ENCODE results near the gene GFPT2.

The GFPT2 gene

GRCh38 chr5:180382926-180383325 lies 29.8 kb upstream of the GFPT2 start:
- Histone ChIP-seq H3K27me3 (ENCODE audit: insufficient read depth, low read length, poor library complexity) (no peaks in the 10 kb centered on the region), H2AFZ (ENCODE audit: low read depth, low read length) (no peak overlapping the region), H3K4me1 (ENCODE audit: insufficient read depth, low read length) (no peaks in the 10 kb centered on the region), H3K9ac (ENCODE audit: low read depth, low read length) (no peak overlapping the region), H3K27ac (ENCODE audit: low read length) (no peak overlapping the region), H3K4me2 (ENCODE audit: insufficient read depth, low read length) (no peak overlapping the region), H3K36me3 (ENCODE audit: insufficient read depth, low read length) (no peaks in the 10 kb centered on the region), H4K20me1 (ENCODE audit: insufficient read depth, low read length) (no peaks in the 10 kb centered on the region), H3K4me3 (ENCODE audit: low read depth in 1 of 2, low read length in 2 of 2) (no peak overlapping the region), H3K9me3 (ENCODE audit: insufficient read depth, low read length, severe bottlenecking) (no peaks in the 10 kb centered on the region), H3K79me2 (ENCODE audit: insufficient read depth, low read length) (no peaks in the 10 kb centered on the region)
- TF ChIP-seq CTCF (IDR thresholded peaks at IDR 0.05; ENCODE audit: borderline replicate concordance, extremely low read depth, low read length, poor library complexity, severe bottlenecking) (no peak), EZH2 (IDR thresholded peaks at IDR 0.05; ENCODE audit: borderline replicate concordance, low read depth, low read length, severe bottlenecking) (no peak)
- no peak for DNase-seq
- no peak for ATAC-seq (ENCODE audit: insufficient read depth, low read depth)

DNA sequence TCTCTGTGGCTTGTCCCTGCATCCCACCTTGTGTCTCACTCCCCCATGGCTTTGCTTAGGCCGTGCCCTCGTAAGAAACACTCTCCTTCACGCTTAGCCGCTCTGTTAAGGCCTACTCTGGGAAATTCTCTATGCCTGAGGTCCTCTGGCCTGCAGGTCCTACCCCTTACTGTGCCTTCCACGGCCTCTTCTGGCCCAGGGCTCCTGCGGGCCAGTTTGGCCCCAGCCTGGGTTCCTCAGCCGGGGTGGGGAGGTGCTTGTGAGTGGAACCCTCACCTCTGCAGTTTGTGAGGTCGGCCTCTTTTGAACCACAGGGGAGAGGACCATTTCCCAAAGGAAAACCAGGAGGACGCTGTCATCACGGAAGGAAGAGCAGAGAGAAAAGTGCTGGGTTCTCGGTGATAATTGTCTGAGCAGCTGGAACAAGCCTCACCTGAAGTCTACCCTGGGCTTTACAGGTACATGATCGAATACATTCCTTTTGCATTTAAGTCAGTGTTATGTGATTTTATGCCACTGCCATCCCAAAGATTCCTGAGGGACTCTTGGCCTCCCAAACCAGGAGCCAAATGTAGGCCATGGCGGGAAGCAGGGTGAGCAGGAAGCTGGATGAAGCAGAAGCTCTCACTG lies 28.8 kb upstream of the GFPT2 start:
- no peaks in the 10 kb centered on the region for H3K4me1 ChIP-seq (ENCODE audit: insufficient read depth, low read length)
- DNase-seq (no peak), ATAC-seq (ENCODE audit: insufficient read depth, low read depth) (no peak)
- no peaks in the 10 kb centered on the region for H3K27me3 ChIP-seq (ENCODE audit: insufficient read depth, low read length, poor library complexity)
- H3K9ac ChIP-seq (ENCODE audit: low read depth, low read length): no peak overlapping the region
- H3K79me2 ChIP-seq (ENCODE audit: insufficient read depth, low read length): no peaks in the 10 kb centered on the region
- H3K4me3 ChIP-seq (ENCODE audit: low read depth in 1 of 2, low read length in 2 of 2): no peak overlapping the region
- H3K9me3 ChIP-seq (ENCODE audit: insufficient read depth, low read length, severe bottlenecking): no peaks in the 10 kb centered on the region
- H4K20me1 ChIP-seq (ENCODE audit: insufficient read depth, low read length): no peaks in the 10 kb centered on the region
- no peak overlapping the region for H3K27ac ChIP-seq (ENCODE audit: low read length)
- TF ChIP-seq CTCF (IDR thresholded peaks at IDR 0.05; ENCODE audit: borderline replicate concordance, extremely low read depth, low read length, poor library complexity, severe bottlenecking) (no peak), EZH2 (IDR thresholded peaks at IDR 0.05; ENCODE audit: borderline replicate concordance, low read depth, low read length, severe bottlenecking) (no peak)
- no peak overlapping the region for H3K4me2 ChIP-seq (ENCODE audit: insufficient read depth, low read length)
- H3K36me3 ChIP-seq (ENCODE audit: insufficient read depth, low read length): no peaks in the 10 kb centered on the region
- H2AFZ ChIP-seq (ENCODE audit: low read depth, low read length): no peak overlapping the region

DNA sequence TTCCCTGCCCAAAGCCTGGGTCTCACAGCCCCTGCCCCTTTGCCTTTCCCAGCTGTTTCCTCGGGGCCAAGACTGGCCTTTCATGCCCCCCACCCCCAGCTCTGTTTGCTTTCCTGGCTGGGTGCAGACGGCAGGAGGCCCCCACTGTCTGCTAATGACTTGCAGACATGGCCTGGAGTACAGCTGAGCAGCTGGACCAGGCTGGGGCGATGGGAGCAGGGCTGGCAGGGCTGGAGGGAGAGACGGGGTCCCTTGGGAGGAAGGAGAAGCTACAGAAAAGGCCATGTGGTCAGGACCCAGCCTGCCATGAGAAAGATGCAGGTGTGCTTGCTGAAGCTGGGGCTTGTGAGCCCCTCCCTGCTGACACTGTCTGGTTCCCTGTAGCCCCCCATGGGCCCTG lies 28.3 kb upstream of the GFPT2 start:
- Histone ChIP-seq H3K9ac (ENCODE audit: low read depth, low read length) (no peak overlapping the region), H3K9me3 (ENCODE audit: insufficient read depth, low read length, severe bottlenecking) (no peaks in the 10 kb centered on the region), H3K36me3 (ENCODE audit: insufficient read depth, low read length) (no peaks in the 10 kb centered on the region), H3K79me2 (ENCODE audit: insufficient read depth, low read length) (no peaks in the 10 kb centered on the region), H3K4me2 (ENCODE audit: insufficient read depth, low read length) (no peak overlapping the region), H3K4me3 (ENCODE audit: low read depth in 1 of 2, low read length in 2 of 2) (no peak overlapping the region), H3K4me1 (ENCODE audit: insufficient read depth, low read length) (no peaks in the 10 kb centered on the region), H3K27me3 (ENCODE audit: insufficient read depth, low read length, poor library complexity) (no peaks in the 10 kb centered on the region), H4K20me1 (ENCODE audit: insufficient read depth, low read length) (no peaks in the 10 kb centered on the region), H2AFZ (ENCODE audit: low read depth, low read length) (no peak overlapping the region), H3K27ac (ENCODE audit: low read length) (no peak overlapping the region)
- DNase-seq: no peak
- ATAC-seq (ENCODE audit: insufficient read depth, low read depth): 0 out of 3 replicates have a peak, but pooled peaks have one; percentile 24
- no peak for TF ChIP-seq EZH2 (IDR thresholded peaks at IDR 0.05; ENCODE audit: borderline replicate concordance, low read depth, low read length, severe bottlenecking)

GRCh38 chr5:180380856-180381255 lies 27.7 kb upstream of the GFPT2 start:
- H3K79me2 ChIP-seq (ENCODE audit: insufficient read depth, low read length): no peaks in the 10 kb centered on the region
- no peak overlapping the region for H2AFZ ChIP-seq (ENCODE audit: low read depth, low read length)
- H3K27ac ChIP-seq (ENCODE audit: low read length): no peak overlapping the region
- no peak overlapping the region for H3K4me2 ChIP-seq (ENCODE audit: insufficient read depth, low read length)
- no peaks in the 10 kb centered on the region for H4K20me1 ChIP-seq (ENCODE audit: insufficient read depth, low read length)
- H3K27me3 ChIP-seq (ENCODE audit: insufficient read depth, low read length, poor library complexity): no peaks in the 10 kb centered on the region
- H3K4me1 ChIP-seq (ENCODE audit: insufficient read depth, low read length): no peaks in the 10 kb centered on the region
- no peak overlapping the region for H3K4me3 ChIP-seq (ENCODE audit: low read depth in 1 of 2, low read length in 2 of 2)
- DNase-seq (no peak), ATAC-seq (ENCODE audit: insufficient read depth, low read depth) (no peak)
- TF ChIP-seq EZH2 (IDR thresholded peaks at IDR 0.05; ENCODE audit: borderline replicate concordance, low read depth, low read length, severe bottlenecking): no peak
- TF ChIP-seq CTCF (IDR thresholded peaks at IDR 0.05; ENCODE audit: borderline replicate concordance, extremely low read depth, low read length, poor library complexity, severe bottlenecking): no peak
- no peaks in the 10 kb centered on the region for H3K36me3 ChIP-seq (ENCODE audit: insufficient read depth, low read length)
- H3K9ac ChIP-seq (ENCODE audit: low read depth, low read length): no peak overlapping the region
- no peaks in the 10 kb centered on the region for H3K9me3 ChIP-seq (ENCODE audit: insufficient read depth, low read length, severe bottlenecking)

Data from DND-41 (cell line).